LNCaP clone FGC (cell line): ENCODE data around the gene BLOC1S6.

Experiments
- DNase-seq: peaks from one replicate; pipeline ENCODE4 v3.0.0-alpha.2; 2011; ENCODE audit warnings: low read depth
- H3K4me3 ChIP-seq: 2 replicates; pipeline ENCODE4 v1.5.1; 2011; ENCODE audit warnings: mild to moderate bottlenecking, low read depth, low read length, control low read depth
- CTCF ChIP-seq: IDR thresholded peaks from 2 replicates; pipeline ENCODE4 v1.5.1; 2012; ENCODE audit warnings: mild to moderate bottlenecking; ENCODE audit not compliant: control insufficient read depth, insufficient read depth; ENCODE audit errors: extremely low read depth

BLOC1S6 gene

GRCh38 chr15:45606413-45606812 lies 19.2 kb downstream of the BLOC1S6 start:
- DNase-seq: no peak
- no peak overlapping the region for H3K4me3 ChIP-seq
- no peak for TF ChIP-seq CTCF

- no peak for TF ChIP-seq CTCF
- no peak for DNase-seq
- no peak overlapping the region for H3K4me3 ChIP-seq
Measured at GRCh38 chr15:45606841-45607240, 19.7 kb downstream of the BLOC1S6 start.

- no peak overlapping the region for H3K4me3 ChIP-seq
- TF ChIP-seq CTCF: peak; percentile 44
- no peak for DNase-seq
Measured at GRCh38 chr15:45611305-45611704, 24.1 kb downstream of the BLOC1S6 start.

- TF ChIP-seq CTCF: no peak
- DNase-seq: no peak
- no peak overlapping the region for H3K4me3 ChIP-seq
Measured at GRCh38 chr15:45612790-45613415, 25.7 kb downstream of the BLOC1S6 start.

- no peak for DNase-seq
- TF ChIP-seq CTCF: no peak
- no peak overlapping the region for H3K4me3 ChIP-seq
Measured at GRCh38 chr15:45616901-45617323, 29.7 kb downstream of the BLOC1S6 start.

- TF ChIP-seq CTCF: no peak
- no peak overlapping the region for H3K4me3 ChIP-seq
- DNase-seq: no peak
Measured at GRCh38 chr15:45618813-45619212, 31.6 kb downstream of the BLOC1S6 start.

GRCh38 chr15:45628136-45628535 lies 41.0 kb downstream of the BLOC1S6 start:
- TF ChIP-seq CTCF: no peak
- no peak overlapping the region for H3K4me3 ChIP-seq
- DNase-seq: no peak
